GM12892 (cell line): ENCODE data around the gene PDZK1.

ENCODE experiments used
- POLR2A ChIP-seq: IDR thresholded peaks from 2 replicates; pipeline ENCODE4 v1.6.1; 2011; ENCODE audit warnings: low read depth, low read length, control low read depth
- POLR2AphosphoS5 ChIP-seq: IDR thresholded peaks from 2 replicates; pipeline ENCODE4 v1.6.1; 2011; ENCODE audit warnings: low read depth, low read length, control low read depth

DNA sequence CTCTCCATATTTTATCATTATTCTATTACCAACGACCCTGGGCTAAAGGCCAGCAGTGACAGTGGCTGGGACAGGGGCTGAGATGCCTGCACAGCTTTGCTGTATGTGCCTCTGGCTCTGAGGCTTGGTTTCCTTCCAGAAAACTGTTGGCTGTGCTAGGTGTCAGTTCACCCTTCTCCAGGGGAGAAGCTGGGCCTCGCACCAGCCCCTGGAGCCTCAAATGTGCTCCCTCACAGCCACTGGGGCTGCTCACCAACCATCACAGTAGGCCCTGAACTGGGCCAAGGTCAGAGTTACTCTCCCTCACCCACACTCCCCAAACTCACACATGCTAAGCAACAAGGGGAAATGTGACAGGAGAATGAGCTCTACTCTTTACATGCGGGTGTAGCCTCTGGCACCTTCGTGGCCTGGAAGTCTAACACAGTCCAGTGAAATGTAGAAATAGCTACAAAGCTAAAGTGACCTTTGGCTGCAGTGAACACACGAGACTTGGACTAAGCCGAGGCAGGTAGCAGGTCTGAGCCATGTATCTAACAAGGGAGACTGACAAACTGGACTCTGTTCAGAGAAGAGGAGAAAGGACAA, 7.5 kb upstream of the PDZK1 start:
- TF ChIP-seq POLR2A (no peak), POLR2AphosphoS5 (no peak)
